ENCODE data around the gene ZNF681.

ZNF681 gene

DNA sequence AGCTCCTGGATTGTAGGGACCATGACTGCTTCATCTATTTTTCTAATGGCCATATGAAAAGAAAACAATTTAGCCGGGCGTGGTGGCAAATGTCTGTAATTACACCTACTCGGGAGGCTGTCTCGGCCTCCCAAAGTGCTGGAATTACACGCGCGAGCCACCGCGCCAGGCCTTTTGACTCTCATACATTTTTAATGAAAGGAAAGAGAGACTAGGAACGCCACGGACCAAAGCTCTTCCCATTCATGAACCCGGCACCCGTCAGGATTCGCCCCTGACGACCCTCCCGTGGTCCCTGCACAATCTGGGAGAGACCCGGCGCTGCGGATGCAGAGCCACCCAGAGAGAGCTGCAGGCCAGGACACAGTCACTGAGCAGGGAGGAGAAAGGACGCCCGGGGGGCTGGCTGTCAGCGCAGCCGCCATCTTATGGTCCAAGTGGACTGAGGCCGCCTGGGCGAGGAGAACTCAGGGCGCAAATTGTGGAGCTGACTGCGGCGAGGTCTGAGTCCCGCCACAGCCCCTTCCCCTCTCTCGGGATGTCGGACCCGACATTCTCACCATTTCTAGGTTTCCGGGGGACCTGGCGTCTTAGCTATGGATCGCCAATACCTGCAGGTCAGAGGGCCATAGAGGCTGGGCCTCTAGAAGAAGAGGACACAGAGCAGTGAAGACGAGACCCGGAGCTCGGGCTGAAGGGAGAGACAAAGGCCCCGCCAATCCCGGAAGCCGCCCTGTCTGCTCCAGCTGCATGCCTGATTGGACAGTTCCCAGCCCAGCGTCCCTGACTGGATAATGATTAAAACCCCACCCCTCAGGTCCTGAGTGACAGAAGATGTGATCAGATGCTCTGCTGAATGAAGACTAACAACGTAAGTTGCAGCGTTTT is at the start of gene ZNF681:
Gene ZNF681, minus strand, starts transcription at position 705 of the 888 bp plus-strand sequence. Its CDS starts 142 bp downstream, at position 563.
- peak within 1 kb of the TSS; percentile 71 for H3K4me3 ChIP-seq (ENCODE audit: low read depth, low read length)
- DNase-seq (ENCODE audit: low read depth, low spot score): peak; percentile 36
- TF ChIP-seq, protein P1, sequence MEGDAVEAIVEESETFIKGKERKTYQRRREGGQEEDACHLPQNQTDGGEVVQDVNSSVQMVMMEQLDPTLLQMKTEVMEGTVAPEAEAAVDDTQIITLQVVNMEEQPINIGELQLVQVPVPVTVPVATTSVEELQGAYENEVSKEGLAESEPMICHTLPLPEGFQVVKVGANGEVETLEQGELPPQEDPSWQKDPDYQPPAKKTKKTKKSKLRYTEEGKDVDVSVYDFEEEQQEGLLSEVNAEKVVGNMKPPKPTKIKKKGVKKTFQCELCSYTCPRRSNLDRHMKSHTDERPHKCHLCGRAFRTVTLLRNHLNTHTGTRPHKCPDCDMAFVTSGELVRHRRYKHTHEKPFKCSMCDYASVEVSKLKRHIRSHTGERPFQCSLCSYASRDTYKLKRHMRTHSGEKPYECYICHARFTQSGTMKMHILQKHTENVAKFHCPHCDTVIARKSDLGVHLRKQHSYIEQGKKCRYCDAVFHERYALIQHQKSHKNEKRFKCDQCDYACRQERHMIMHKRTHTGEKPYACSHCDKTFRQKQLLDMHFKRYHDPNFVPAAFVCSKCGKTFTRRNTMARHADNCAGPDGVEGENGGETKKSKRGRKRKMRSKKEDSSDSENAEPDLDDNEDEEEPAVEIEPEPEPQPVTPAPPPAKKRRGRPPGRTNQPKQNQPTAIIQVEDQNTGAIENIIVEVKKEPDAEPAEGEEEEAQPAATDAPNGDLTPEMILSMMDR (IDR thresholded peaks at IDR 0.05; ENCODE audit: insufficient read depth, low read length, missing control alignments): no peak
- ChIA-PET CTCF (no interaction called here), POLR2A (interaction anchor here (0.8 to 1.1 kb wide), 2 partner anchors 9 to 363 kb away, joined by 3 to 4 read pairs; partner anchors contain the start of gene ZNF91)

DNA sequence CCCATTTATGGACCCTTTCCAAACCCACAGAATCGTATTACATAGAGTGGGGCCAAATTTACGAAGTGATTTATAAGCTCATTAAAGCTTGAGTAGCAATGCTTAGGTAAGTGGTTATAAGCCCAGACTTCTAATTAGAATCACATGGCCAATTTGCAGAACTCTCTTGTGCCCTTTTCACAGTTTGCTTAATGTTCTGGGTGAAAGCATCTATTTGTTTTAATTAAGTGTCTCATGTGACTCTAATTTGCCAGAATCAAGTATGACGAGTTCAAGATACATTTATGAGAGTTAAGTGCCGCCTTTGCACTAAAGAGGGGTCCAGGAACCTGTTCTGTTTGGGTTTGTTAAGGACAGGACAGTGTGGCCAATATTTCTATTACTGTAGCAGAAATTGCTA is 46.0 kb upstream of the ZNF681 start:
- DNase-seq (ENCODE audit: low read depth, low spot score): no peak
- ChIA-PET POLR2A (no interaction called here), CTCF (no interaction called here)
- TF ChIP-seq, protein P1 (IDR thresholded peaks at IDR 0.05; ENCODE audit: insufficient read depth, low read length, missing control alignments): no peak
- no peak overlapping the region for H3K4me3 ChIP-seq (ENCODE audit: low read depth, low read length)

DNA sequence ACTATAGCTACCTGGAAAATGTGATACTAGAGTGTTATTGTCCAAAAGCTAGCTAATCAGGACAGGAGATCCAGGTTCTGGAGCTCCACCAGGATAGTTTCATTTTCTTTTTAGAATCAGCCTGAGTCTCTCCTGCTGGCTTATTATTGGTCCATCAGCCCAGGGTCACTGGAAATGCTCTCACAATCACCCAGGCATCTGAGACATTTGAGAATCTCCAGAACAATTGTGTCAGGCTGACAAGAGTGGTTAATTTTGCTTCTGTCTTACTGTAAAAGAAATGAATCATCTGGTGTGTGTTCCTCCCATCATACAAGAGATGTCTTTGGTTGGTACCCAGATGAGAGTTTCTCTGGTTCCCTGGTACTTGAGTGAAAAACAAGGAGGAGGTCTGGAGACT is 43.6 kb upstream of the ZNF681 start:
- DNase-seq (ENCODE audit: low read depth, low spot score): no peak
- ChIA-PET CTCF (no interaction called here), POLR2A (no interaction called here)
- H3K4me3 ChIP-seq (ENCODE audit: low read depth, low read length): no peak overlapping the region
- TF ChIP-seq, protein P1 (IDR thresholded peaks at IDR 0.05; ENCODE audit: insufficient read depth, low read length, missing control alignments): no peak

DNA sequence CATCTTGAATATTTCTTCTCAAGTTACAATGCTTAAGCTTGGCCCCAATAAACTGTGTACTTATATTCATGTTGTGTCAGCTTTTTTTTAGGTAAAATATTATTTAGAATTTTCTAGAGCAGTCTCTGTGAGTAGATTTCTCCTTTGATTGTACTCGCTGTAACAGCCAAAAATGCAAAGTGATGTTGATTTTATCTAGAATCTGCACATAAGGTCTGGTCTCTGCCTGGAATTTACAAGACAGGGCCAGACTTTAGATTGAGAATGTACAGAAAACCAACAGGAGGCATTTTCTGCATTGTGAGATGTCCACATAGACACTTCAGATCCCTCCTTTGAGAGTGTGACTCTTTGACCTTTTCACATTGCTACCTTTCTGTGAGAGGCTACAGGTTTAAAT is 43.1 kb upstream of the ZNF681 start:
- ChIA-PET CTCF (no interaction called here), POLR2A (no interaction called here)
- TF ChIP-seq, protein P1 (IDR thresholded peaks at IDR 0.05; ENCODE audit: insufficient read depth, low read length, missing control alignments): no peak
- no peak overlapping the region for H3K4me3 ChIP-seq (ENCODE audit: low read depth, low read length)
- no peak for DNase-seq (ENCODE audit: low read depth, low spot score)

DNA sequence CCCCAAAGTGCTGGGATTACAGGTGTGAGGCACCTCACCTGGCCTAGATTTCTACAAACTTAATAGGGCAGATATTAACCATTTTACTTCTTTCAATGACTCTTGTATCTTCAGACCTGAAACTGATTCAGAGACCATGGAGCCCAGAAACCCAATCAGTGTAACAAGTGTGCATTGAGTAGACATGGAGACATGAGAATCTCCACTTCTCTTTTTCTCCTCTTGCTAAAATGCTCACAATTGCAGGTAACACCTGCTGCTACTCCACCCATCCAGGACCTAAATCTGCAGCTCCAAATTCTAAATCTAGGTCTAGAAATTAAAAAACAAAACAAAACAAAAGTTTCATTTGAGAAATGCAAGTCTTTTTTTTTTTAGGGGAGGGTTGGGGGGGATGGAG is 42.2 kb upstream of the ZNF681 start:
- TF ChIP-seq, protein P1 (IDR thresholded peaks at IDR 0.05; ENCODE audit: insufficient read depth, low read length, missing control alignments): no peak
- H3K4me3 ChIP-seq (ENCODE audit: low read depth, low read length): no peak overlapping the region
- POLR2A ChIA-PET: no interaction called here
- CTCF ChIA-PET: no interaction called here
- no peak for DNase-seq (ENCODE audit: low read depth, low spot score)

DNA sequence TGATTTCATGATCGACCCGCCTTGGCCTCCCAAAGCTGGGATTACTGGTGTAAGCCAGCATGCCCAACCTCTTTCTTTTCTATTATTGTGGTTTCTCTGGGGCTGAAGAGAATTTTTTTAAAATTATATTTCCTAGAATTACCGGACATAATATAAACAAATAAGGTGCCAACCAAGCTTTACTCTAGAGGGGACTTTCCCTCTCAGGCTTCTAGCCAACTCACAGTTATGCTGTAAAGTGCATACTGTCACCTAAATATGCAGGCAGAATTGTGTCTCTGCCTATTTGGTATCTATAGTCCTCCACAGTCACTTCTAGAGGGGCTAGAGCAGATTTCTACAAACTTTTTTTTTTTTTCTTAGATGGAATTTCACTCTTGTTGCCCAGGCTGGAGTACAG is 41.6 kb upstream of the ZNF681 start:
- ChIA-PET CTCF (no interaction called here), POLR2A (no interaction called here)
- TF ChIP-seq, protein P1 (IDR thresholded peaks at IDR 0.05; ENCODE audit: insufficient read depth, low read length, missing control alignments): no peak
- H3K4me3 ChIP-seq (ENCODE audit: low read depth, low read length): no peak overlapping the region
- DNase-seq (ENCODE audit: low read depth, low spot score): no peak
